ENCODE results near the gene MCMBP.

MCMBP gene

GRCh38 chr10:119903946-119904666 is 31.5 kb upstream of the MCMBP start:
- DNase-seq (no peak), ATAC-seq (ENCODE audit: insufficient read depth, low read depth) (no peak)
- Histone ChIP-seq H3K27me3 (ENCODE audit: insufficient read depth, low read length, poor library complexity) (no peaks in the 10 kb centered on the region), H3K9me3 (ENCODE audit: insufficient read depth, low read length, severe bottlenecking) (no peaks in the 10 kb centered on the region), H3K4me2 (ENCODE audit: insufficient read depth, low read length) (no peak overlapping the region), H2AFZ (ENCODE audit: low read depth, low read length) (no peak overlapping the region), H3K4me1 (ENCODE audit: insufficient read depth, low read length) (no peaks in the 10 kb centered on the region; the same call in none of the 2 replicates), H3K4me3 (ENCODE audit: low read depth in 1 of 2, low read length in 2 of 2) (no peak overlapping the region), H3K79me2 (ENCODE audit: insufficient read depth, low read length) (peaks cover 35% of the 10 kb centered on the region), H3K27ac (ENCODE audit: low read length) (no peak overlapping the region), H3K9ac (ENCODE audit: low read depth, low read length) (no peak overlapping the region), H4K20me1 (ENCODE audit: insufficient read depth, low read length) (peaks cover 2% of the 10 kb centered on the region; the same call in 1 of the 2 replicates), H3K36me3 (ENCODE audit: insufficient read depth, low read length) (peaks cover 70% of the 10 kb centered on the region)
- TF ChIP-seq EZH2 (IDR thresholded peaks at IDR 0.05; ENCODE audit: borderline replicate concordance, low read depth, low read length, severe bottlenecking): no peak
- no peak for TF ChIP-seq CTCF (IDR thresholded peaks at IDR 0.05; ENCODE audit: borderline replicate concordance, extremely low read depth, low read length, poor library complexity, severe bottlenecking)

GRCh38 chr10:119898577-119898976 is 25.9 kb upstream of the MCMBP start:
- no peak for ATAC-seq (ENCODE audit: insufficient read depth, low read depth)
- Histone ChIP-seq H3K4me1 (ENCODE audit: insufficient read depth, low read length) (peaks cover 27% of the 10 kb centered on the region), H3K27me3 (ENCODE audit: insufficient read depth, low read length, poor library complexity) (no peaks in the 10 kb centered on the region), H3K27ac (ENCODE audit: low read length) (no peak overlapping the region), H3K36me3 (ENCODE audit: insufficient read depth, low read length) (peaks cover 37% of the 10 kb centered on the region), H3K79me2 (ENCODE audit: insufficient read depth, low read length) (peaks cover 83% of the 10 kb centered on the region), H3K9me3 (ENCODE audit: insufficient read depth, low read length, severe bottlenecking) (no peaks in the 10 kb centered on the region), H2AFZ (ENCODE audit: low read depth, low read length) (no peak overlapping the region), H4K20me1 (ENCODE audit: insufficient read depth, low read length) (peaks cover 5% of the 10 kb centered on the region; the same call in 1 of the 2 replicates), H3K9ac (ENCODE audit: low read depth, low read length) (no peak overlapping the region), H3K4me2 (ENCODE audit: insufficient read depth, low read length) (no peak overlapping the region), H3K4me3 (ENCODE audit: low read depth in 1 of 2, low read length in 2 of 2) (no peak overlapping the region)
- TF ChIP-seq CTCF (IDR thresholded peaks at IDR 0.05; ENCODE audit: borderline replicate concordance, extremely low read depth, low read length, poor library complexity, severe bottlenecking) (no peak), EZH2 (IDR thresholded peaks at IDR 0.05; ENCODE audit: borderline replicate concordance, low read depth, low read length, severe bottlenecking) (no peak)
- DNase-seq: no peak

- Histone ChIP-seq H3K9me3 (ENCODE audit: insufficient read depth, low read length, severe bottlenecking) (no peaks in the 10 kb centered on the region), H3K9ac (ENCODE audit: low read depth, low read length) (no peak overlapping the region), H3K4me2 (ENCODE audit: insufficient read depth, low read length) (no peak overlapping the region; the same call in 1 of the 2 replicates), H4K20me1 (ENCODE audit: insufficient read depth, low read length) (peaks cover 5% of the 10 kb centered on the region; the same call in 1 of the 2 replicates), H3K36me3 (ENCODE audit: insufficient read depth, low read length) (peaks cover 25% of the 10 kb centered on the region), H3K79me2 (ENCODE audit: insufficient read depth, low read length) (peaks cover 88% of the 10 kb centered on the region), H3K4me3 (ENCODE audit: low read depth in 1 of 2, low read length in 2 of 2) (no peak overlapping the region), H2AFZ (ENCODE audit: low read depth, low read length) (no peak overlapping the region), H3K27ac (ENCODE audit: low read length) (no peak overlapping the region), H3K27me3 (ENCODE audit: insufficient read depth, low read length, poor library complexity) (no peaks in the 10 kb centered on the region), H3K4me1 (ENCODE audit: insufficient read depth, low read length) (peaks cover 35% of the 10 kb centered on the region)
- ATAC-seq (ENCODE audit: insufficient read depth, low read depth): no peak
- TF ChIP-seq CTCF (IDR thresholded peaks at IDR 0.05; ENCODE audit: borderline replicate concordance, extremely low read depth, low read length, poor library complexity, severe bottlenecking) (no peak), EZH2 (IDR thresholded peaks at IDR 0.05; ENCODE audit: borderline replicate concordance, low read depth, low read length, severe bottlenecking) (no peak)
- DNase-seq: no peak
Measured at GRCh38 chr10:119896937-119897770, 24.5 kb upstream of the MCMBP start.
